GM12878 (cell line): ENCODE measurements around the gene CDCP1. TPM values are rescaled to one million over a fixed set of nuclear protein-coding genes. Genes with fewer than 3 reads are reported as not detected.

Source experiments
- ATAC-seq: fragments of 200-7000 bp; cut with Tn5 transposase; 3 replicates; pipeline ENCODE4 v1.9.1; 2020; ENCODE audit warnings: mild to moderate bottlenecking, moderate library complexity
- BruUV-seq: library from RNA; stranded (reverse); fragments of 400-500 nt; replicated peaks from 2 replicates; lab custom pipeline; 2021; lab: Mats Ljungman, UMichigan
- CTCF ChIA-PET: fragments of 300-600 bp; sonication (Branson Sonifier 250); formaldehyde crosslinking; extraction: SDS; loops from one replicate; lab custom pipeline; 2021; ENCODE audit warnings: inconsistent platforms; lab: Yijun Ruan, JAX
- POLR2A ChIA-PET: fragments of 350-600 bp; formaldehyde crosslinking; extraction: SDS; loops from one replicate; lab custom pipeline; 2021; ENCODE audit warnings: inconsistent platforms; lab: Charles Lee
- RAD21 ChIA-PET: fragments of 300-600 bp; sonication (Branson Sonifier 250); formaldehyde crosslinking; loops from one replicate; lab custom pipeline; 2023; ENCODE audit warnings: antibody characterized with exemption; ENCODE audit not compliant: unreplicated experiment; lab: Charles Lee
- SMC1A ChIA-PET: fragments of 300-600 bp; sonication (Branson Sonifier 250); formaldehyde crosslinking; loops from one replicate; lab custom pipeline; 2023; ENCODE audit not compliant: unreplicated experiment, uncharacterized antibody; lab: Charles Lee
- DNase-seq: peaks from one replicate; pipeline ENCODE4 v3.0.0-alpha.2; 2011; ENCODE audit warnings: low read depth, low spot score
- FAIRE-seq: peaks from 3 replicates; lab custom pipeline; 2011; peaks lifted over from hg19 to GRCh38; lab: Jason Lieb, UNC
- H2AFZ ChIP-seq: 2 replicates; pipeline ENCODE4 v1.6.0; 2011; ENCODE audit warnings: low read depth, low read length, control low read depth; ENCODE audit not compliant: control insufficient read depth
- H3K27ac ChIP-seq: 2 replicates; pipeline ENCODE4 v1.5.1; 2011; ENCODE audit warnings: control low read depth; ENCODE audit not compliant: control insufficient read depth, insufficient read depth
- H3K27me3 ChIP-seq, 2 experiments: replicated peaks in 1 of 2; 2 replicates each; pipeline versions ENCODE4 v1.6.0 to v1.6.1; 2011; ENCODE audit warnings: low read length in 1 of 2; ENCODE audit not compliant: control insufficient read depth in 2 of 2, insufficient read depth in 2 of 2
- H3K36me3 ChIP-seq, 2 experiments: 2 replicates each; pipeline ENCODE4 v1.5.1; 2011; ENCODE audit warnings: low read length in 1 of 2; ENCODE audit not compliant: control insufficient read depth in 2 of 2, insufficient read depth in 2 of 2
- H3K4me1 ChIP-seq: 2 replicates; pipeline ENCODE4 v1.6.1; 2011; ENCODE audit warnings: mild to moderate bottlenecking, low read length, moderate library complexity, mixed read lengths; ENCODE audit not compliant: control insufficient read depth, insufficient read depth
- H3K4me2 ChIP-seq: 2 replicates; pipeline ENCODE4 v1.6.0; 2011; ENCODE audit warnings: control low read depth; ENCODE audit not compliant: control insufficient read depth, insufficient read depth
- H3K4me3 ChIP-seq: fragments of 200-600 bp; sonication (generic); 2 replicates; pipeline ENCODE4 v1.5.1; 2016
- H3K79me2 ChIP-seq: 2 replicates; pipeline ENCODE4 v1.6.0; 2011; ENCODE audit warnings: low read length; ENCODE audit not compliant: control insufficient read depth, insufficient read depth
- H3K9ac ChIP-seq: 2 replicates; pipeline ENCODE4 v1.8.0; 2011; ENCODE audit warnings: low read length, control low read depth, mixed read lengths; ENCODE audit not compliant: control insufficient read depth, insufficient read depth
- H3K9me3 ChIP-seq: replicated peaks from 3 replicates; pipeline ENCODE4 v1.5.1; 2011; ENCODE audit warnings: mild to moderate bottlenecking, low read length; ENCODE audit not compliant: control insufficient read depth, insufficient read depth
- H4K20me1 ChIP-seq: 2 replicates; pipeline ENCODE4 v1.6.0; 2011; ENCODE audit not compliant: control insufficient read depth, insufficient read depth
- CTCF ChIP-seq, 3 experiments: IDR thresholded peaks in 2 of 3; conservative IDR thresholded peaks in 1 of 3; 2 replicates each; pipeline ENCODE4 v1.5.1; 2011; ENCODE audit warnings: low read depth in 3 of 3, low read length in 3 of 3, mild to moderate bottlenecking in 3 of 3, control low read depth in 2 of 3, moderate library complexity in 2 of 3, inconsistent platforms in 1 of 3, mixed read lengths in 1 of 3; ENCODE audit not compliant: control insufficient read depth in 2 of 3, insufficient read depth in 1 of 3; ENCODE audit errors: extremely low read depth in 1 of 3
- E4F1 ChIP-seq: fragments of 450-650 bp; IDR thresholded peaks from 2 replicates; pipeline ENCODE4 v1.6.1; 2018; ENCODE audit warnings: borderline replicate concordance, mild to moderate bottlenecking; ENCODE audit not compliant: partially characterized antibody
- KLF5 ChIP-seq: fragments of 450-650 bp; IDR thresholded peaks from 2 replicates; pipeline ENCODE4 v1.6.1; 2014; ENCODE audit warnings: mild to moderate bottlenecking; ENCODE audit not compliant: partially characterized antibody
- MXI1 ChIP-seq: fragments of 150-350 bp; IDR thresholded peaks from 2 replicates; pipeline ENCODE4 v1.6.1; 2011; ENCODE audit warnings: low read depth, mild to moderate bottlenecking, inconsistent platforms, low read length, improper control_type of control experiment
- NR2F1 ChIP-seq: fragments of 450-650 bp; conservative IDR thresholded peaks from 2 replicates; pipeline ENCODE4 v1.6.1; 2017; ENCODE audit warnings: mild to moderate bottlenecking
- RCOR1 ChIP-seq: conservative IDR thresholded peaks from 2 replicates; pipeline ENCODE4 v1.6.1; 2012; ENCODE audit warnings: low read depth, low read length, improper control_type of control experiment
- SMC3 ChIP-seq: IDR thresholded peaks from 2 replicates; pipeline ENCODE4 v1.6.1; 2011; ENCODE audit warnings: low read length, improper control_type of control experiment, borderline replicate concordance
- WGBS: methylation state at CpG from one replicate; pipeline ENCODE4 v1.1.6; 2016; ENCODE audit warnings: low lambda C conversion rate; ENCODE audit not compliant: insufficient replicate concordance, insufficient coverage; ENCODE audit errors: missing lambda C conversion rate; 5-methylcytosine and 5-hydroxymethylcytosine counted together
- in situ Hi-C: fragments of 300-500 bp; cut with MboI; formaldehyde crosslinking; loops from 9 replicates; pipeline ENCODE4 v1.14.3; 2018; ENCODE audit warnings: mixed read lengths
- intact Hi-C: fragments of 100-400 bp; cut with micrococcal nuclease; formaldehyde crosslinking; loops from one replicate; pipeline ENCODE4 v1.14.2; 2022; ENCODE audit not compliant: unreplicated experiment
- polyA plus RNA-seq, 11 experiments: library from polyadenylated mRNA; depleted of rRNA in 4 of 11; unstranded in 6 of 11; stranded (reverse) in 5 of 11; fragments of >200 nt; fragmentation: Nextera tagmentation in 4 of 11; fragmentation: Illumina TruSeq in 1 of 11; extraction: Ambion mirVana in 4 of 11; extraction: Trizol in 1 of 11; gene quantifications; 1 replicate in 1 of 11; 2 replicates in 10 of 11; pipeline versions ENCODE4 v1.2.1 to v1.2.3, GENCODE V29; 2011 to 2016; ENCODE audit warnings: inconsistent platforms in 2 of 11, missing spikeins in 2 of 11, low read depth in 1 of 11
- total RNA-seq, 4 experiments: library from RNA; depleted of rRNA in 3 of 4; stranded (reverse); fragments of >200 nt in 3 of 4; fragmentation: Illumina TruSeq in 1 of 4; extraction: Trizol in 1 of 4; gene quantifications; 2 replicates each; pipeline versions ENCODE4 v1.2.1 to v1.2.3, GENCODE V29; 2013 to 2021
- TF ChIP-seq, protein P1 (sequence below): IDR thresholded peaks from 2 replicates; pipeline ENCODE4 v1.6.1; 2012; ENCODE audit warnings: improper control_type of control experiment, low read depth, low read length; ENCODE audit not compliant: insufficient replicate concordance

Gene CDCP1
- total and polyA plus RNA-seq, 10 of the 15 experiments (the other 5 are each of a cell fraction or from before 2014, with no cell fraction given) = 0.35 to 2.2 (median 0.86) TPM

- Histone ChIP-seq H3K4me3 (no peak overlapping the region), H3K27ac (no peak overlapping the region), H3K79me2 (no peaks in the 10 kb centered on the region), H3K4me1 (no peaks in the 10 kb centered on the region), H3K36me3 (no peaks in the 10 kb centered on the region), H4K20me1 (no peaks in the 10 kb centered on the region), H2AFZ (no peak overlapping the region), H3K9me3 (no peaks in the 10 kb centered on the region), H3K4me2 (no peak overlapping the region), H3K27me3 (no peaks in the 10 kb centered on the region), H3K9ac (no peak overlapping the region)
- in situ Hi-C loops (no loop called here), intact Hi-C loops (no loop called here)
- ChIA-PET RAD21 (interaction anchor here (0.6 to 4.9 kb wide), 13 partner anchors 8 to 155 kb away, joined by 3 to 101 read pairs (median 4); no protein-coding TSS in a partner anchor), SMC1A (interaction anchor here (0.8 to 6.6 kb wide), 15 partner anchors 9 to 606 kb away, joined by 3 to 120 read pairs (median 6); no protein-coding TSS in a partner anchor), POLR2A (interaction anchor here (0.7 kb wide), 1 partner anchor 13 kb away, joined by 3 read pairs; no protein-coding TSS in a partner anchor), CTCF (interaction anchor here (0.6 to 12.6 kb wide), 22 partner anchors 8 to 604 kb away, joined by 3 to 282 read pairs (median 4); no protein-coding TSS in a partner anchor)
- ATAC-seq (peak; percentile 86), FAIRE-seq (peak; percentile 41), DNase-seq (no peak)
- WGBS = 10% methylated on average over 7 of the region's 7 CpGs
- no TSS peak for BruUV-seq
- TF ChIP-seq NR2F1 (0 out of 2 replicates have a peak, but pooled peaks have one; percentile 19), SMC3 (peak; percentile 33; the same call in 1 of the 2 replicates), MXI1 (no peak), KLF5 (no peak), CTCF (IDR thresholded peaks at IDR 0.05 in 2 of 3, conservative IDR thresholded peaks at IDR 0.05 in 1 of 3; ENCODE audit: control insufficient read depth in 2 of 3, extremely low read depth in 1 of 3, insufficient read depth in 1 of 3, low read depth in 3 of 3, low read length in 3 of 3) (peak; percentile 36 to 49 (median 43); a peak in 4 of 6 replicates), RCOR1 (no peak), E4F1 (no peak)
- TF ChIP-seq, protein P1, sequence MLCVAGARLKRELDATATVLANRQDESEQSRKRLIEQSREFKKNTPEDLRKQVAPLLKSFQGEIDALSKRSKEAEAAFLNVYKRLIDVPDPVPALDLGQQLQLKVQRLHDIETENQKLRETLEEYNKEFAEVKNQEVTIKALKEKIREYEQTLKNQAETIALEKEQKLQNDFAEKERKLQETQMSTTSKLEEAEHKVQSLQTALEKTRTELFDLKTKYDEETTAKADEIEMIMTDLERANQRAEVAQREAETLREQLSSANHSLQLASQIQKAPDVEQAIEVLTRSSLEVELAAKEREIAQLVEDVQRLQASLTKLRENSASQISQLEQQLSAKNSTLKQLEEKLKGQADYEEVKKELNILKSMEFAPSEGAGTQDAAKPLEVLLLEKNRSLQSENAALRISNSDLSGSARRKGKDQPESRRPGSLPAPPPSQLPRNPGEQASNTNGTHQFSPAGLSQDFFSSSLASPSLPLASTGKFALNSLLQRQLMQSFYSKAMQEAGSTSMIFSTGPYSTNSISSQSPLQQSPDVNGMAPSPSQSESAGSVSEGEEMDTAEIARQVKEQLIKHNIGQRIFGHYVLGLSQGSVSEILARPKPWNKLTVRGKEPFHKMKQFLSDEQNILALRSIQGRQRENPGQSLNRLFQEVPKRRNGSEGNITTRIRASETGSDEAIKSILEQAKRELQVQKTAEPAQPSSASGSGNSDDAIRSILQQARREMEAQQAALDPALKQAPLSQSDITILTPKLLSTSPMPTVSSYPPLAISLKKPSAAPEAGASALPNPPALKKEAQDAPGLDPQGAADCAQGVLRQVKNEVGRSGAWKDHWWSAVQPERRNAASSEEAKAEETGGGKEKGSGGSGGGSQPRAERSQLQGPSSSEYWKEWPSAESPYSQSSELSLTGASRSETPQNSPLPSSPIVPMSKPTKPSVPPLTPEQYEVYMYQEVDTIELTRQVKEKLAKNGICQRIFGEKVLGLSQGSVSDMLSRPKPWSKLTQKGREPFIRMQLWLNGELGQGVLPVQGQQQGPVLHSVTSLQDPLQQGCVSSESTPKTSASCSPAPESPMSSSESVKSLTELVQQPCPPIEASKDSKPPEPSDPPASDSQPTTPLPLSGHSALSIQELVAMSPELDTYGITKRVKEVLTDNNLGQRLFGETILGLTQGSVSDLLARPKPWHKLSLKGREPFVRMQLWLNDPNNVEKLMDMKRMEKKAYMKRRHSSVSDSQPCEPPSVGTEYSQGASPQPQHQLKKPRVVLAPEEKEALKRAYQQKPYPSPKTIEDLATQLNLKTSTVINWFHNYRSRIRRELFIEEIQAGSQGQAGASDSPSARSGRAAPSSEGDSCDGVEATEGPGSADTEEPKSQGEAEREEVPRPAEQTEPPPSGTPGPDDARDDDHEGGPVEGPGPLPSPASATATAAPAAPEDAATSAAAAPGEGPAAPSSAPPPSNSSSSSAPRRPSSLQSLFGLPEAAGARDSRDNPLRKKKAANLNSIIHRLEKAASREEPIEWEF = no peak
These were observed 90.6 kb downstream of the CDCP1 start for GRCh38 chr3:45055411-45056143.
